IPS-18a (cell line): ENCODE data around the gene RSU1.
"Not testable (repeated sequence)": the region's sequence is repeated elsewhere in the genome, so short reads cannot be mapped to it uniquely, and the experiment has no call there.

Experiments used
- H3K27ac ChIP-seq: one replicate; pipeline ENCODE4 v1.5.1; 2013; ENCODE audit warnings: low read length
- H3K27me3 ChIP-seq: one replicate; pipeline ENCODE4 v1.6.1; 2013; ENCODE audit warnings: mild to moderate bottlenecking, low read length; ENCODE audit not compliant: control insufficient read depth, insufficient read depth
- H3K36me3 ChIP-seq: one replicate; pipeline ENCODE4 v1.6.1; 2013; ENCODE audit warnings: low read depth, low read length; ENCODE audit not compliant: control insufficient read depth
- H3K4me1 ChIP-seq: one replicate; pipeline ENCODE4 v1.6.1; 2013; ENCODE audit warnings: low read depth, low read length; ENCODE audit not compliant: control insufficient read depth
- H3K4me3 ChIP-seq: one replicate; pipeline ENCODE4 v1.5.1; 2013; ENCODE audit warnings: low read length
- H3K9ac ChIP-seq: one replicate; pipeline ENCODE4 v1.6.1; 2013; ENCODE audit warnings: mild to moderate bottlenecking, low read length, moderate library complexity
- H3K9me3 ChIP-seq: one replicate; pipeline ENCODE4 v1.6.1; 2013; ENCODE audit warnings: low read depth, low read length; ENCODE audit not compliant: control insufficient read depth

The RSU1 gene

DNA sequence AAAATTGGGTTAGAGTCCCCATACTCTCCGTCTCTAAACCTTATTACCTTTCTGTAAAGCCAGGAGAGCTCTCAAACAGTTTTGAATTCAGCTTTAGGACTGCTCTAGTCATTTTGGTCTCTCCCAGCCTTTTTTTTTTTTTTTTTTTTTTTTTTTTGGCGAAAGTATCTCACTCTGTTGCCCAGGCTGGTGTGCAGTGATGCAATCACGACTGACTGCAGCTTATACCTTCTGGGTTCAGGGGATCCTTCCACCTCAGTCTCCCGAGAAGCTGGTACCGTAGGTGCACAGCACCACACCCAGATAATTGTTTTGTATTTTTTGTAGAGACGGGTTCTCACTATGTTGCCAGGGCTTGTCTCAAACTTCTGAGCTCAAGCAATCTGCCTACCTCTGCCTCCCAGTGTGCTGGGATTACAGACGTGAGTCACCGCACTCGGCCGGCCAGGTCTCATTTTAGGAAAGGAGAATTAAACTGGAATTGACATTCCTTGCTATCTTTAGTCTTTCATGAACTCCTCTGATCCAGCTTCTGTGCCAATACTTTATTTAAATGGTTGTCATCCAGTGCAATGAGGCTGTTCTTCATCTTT is 31.4 kb upstream of the RSU1 start:
- Histone ChIP-seq H3K27me3 (no peaks in the 10 kb centered on the region), H3K4me1 (no peaks in the 10 kb centered on the region), H3K4me3 (no peak overlapping the region), H3K27ac (no peak overlapping the region), H3K36me3 (no peaks in the 10 kb centered on the region), H3K9me3 (no peaks in the 10 kb centered on the region), H3K9ac (no peak overlapping the region)

DNA sequence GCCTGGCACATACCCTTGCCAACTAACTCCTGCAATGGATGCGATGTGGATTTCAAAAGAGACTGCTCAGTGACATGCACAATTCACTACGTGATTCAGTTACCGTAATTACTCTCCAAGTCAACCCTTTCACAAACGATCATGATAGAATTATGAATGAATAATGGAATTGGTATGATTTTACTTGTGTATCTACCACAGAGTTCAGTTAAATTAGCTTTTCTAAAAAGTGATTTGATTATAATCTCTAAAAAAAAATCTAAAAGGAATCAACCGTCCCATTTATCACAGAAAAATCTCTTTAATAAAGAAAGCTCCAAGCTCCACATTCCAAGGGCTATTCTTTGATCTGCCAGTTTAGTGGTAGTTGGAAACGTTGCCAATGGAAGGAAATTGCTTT is 30.4 kb upstream of the RSU1 start:
- Histone ChIP-seq H3K4me3 (no peak overlapping the region), H3K27me3 (no peaks in the 10 kb centered on the region), H3K4me1 (no peaks in the 10 kb centered on the region), H3K9me3 (no peaks in the 10 kb centered on the region), H3K27ac (no peak overlapping the region), H3K36me3 (no peaks in the 10 kb centered on the region), H3K9ac (no peak overlapping the region)

GRCh38 chr10:16845248-16845647 is 28.0 kb upstream of the RSU1 start:
- no peaks in the 10 kb centered on the region for H3K9me3 ChIP-seq
- H3K4me1 ChIP-seq: no peaks in the 10 kb centered on the region
- H3K9ac ChIP-seq: no peak overlapping the region
- no peak overlapping the region for H3K4me3 ChIP-seq
- no peaks in the 10 kb centered on the region for H3K27me3 ChIP-seq
- H3K36me3 ChIP-seq: no peaks in the 10 kb centered on the region
- no peak overlapping the region for H3K27ac ChIP-seq

DNA sequence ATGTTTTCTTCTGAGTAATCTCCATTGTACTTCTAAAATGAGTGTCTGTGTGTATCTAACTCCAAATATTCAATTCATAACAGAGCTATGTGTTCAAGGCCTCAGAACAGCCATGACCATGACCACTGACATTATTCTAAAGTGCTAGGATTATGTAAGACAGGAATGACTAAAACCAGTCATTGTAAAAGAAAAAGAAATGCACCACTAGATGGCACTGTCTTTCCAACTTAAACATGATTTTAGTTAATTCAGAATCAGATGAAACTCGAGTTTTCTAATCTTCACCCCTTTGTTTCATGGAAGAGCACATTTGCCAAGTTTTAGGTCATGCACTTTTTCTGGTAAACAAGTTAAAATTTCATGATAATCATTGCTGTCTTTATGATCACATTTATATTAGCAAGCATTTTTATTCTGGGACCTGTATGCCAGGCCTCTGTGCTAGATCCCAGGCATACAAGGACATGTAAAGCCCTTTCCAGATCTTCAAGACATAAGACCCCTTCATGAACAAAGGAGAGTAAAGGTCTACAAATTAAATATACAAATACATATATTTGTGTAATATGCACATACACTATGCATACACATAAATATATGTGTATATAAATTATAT is 26.1 kb upstream of the RSU1 start:
- no peaks in the 10 kb centered on the region for H3K4me1 ChIP-seq
- no peaks in the 10 kb centered on the region for H3K9me3 ChIP-seq
- H3K9ac ChIP-seq: no peak overlapping the region
- no peaks in the 10 kb centered on the region for H3K36me3 ChIP-seq
- no peak overlapping the region for H3K27ac ChIP-seq
- H3K27me3 ChIP-seq: no peaks in the 10 kb centered on the region
- no peak overlapping the region for H3K4me3 ChIP-seq

DNA sequence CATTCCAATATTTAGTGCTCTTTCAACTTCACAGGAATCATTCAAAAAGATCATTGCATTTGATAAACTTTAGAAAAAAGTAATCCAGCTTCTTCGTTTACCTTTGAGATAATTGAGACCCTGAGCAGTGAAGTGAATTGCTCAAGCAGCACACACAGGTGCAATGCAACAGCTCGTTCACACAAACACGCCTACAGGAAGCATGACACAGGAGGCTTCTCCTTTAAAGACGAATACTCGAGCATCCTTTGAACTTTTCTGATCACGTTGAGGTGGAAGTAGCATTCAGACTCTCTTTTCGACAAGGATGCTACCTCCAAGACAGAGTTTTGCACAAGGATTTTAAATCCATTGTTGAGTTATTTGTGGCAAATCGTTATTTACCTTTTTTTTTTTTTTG is 18.0 kb upstream of the RSU1 start:
- Histone ChIP-seq H3K9ac (no peak overlapping the region), H3K27me3 (no peaks in the 10 kb centered on the region), H3K27ac (no peak overlapping the region), H3K4me3 (no peak overlapping the region), H3K36me3 (no peaks in the 10 kb centered on the region), H3K4me1 (no peaks in the 10 kb centered on the region), H3K9me3 (no peaks in the 10 kb centered on the region)

DNA sequence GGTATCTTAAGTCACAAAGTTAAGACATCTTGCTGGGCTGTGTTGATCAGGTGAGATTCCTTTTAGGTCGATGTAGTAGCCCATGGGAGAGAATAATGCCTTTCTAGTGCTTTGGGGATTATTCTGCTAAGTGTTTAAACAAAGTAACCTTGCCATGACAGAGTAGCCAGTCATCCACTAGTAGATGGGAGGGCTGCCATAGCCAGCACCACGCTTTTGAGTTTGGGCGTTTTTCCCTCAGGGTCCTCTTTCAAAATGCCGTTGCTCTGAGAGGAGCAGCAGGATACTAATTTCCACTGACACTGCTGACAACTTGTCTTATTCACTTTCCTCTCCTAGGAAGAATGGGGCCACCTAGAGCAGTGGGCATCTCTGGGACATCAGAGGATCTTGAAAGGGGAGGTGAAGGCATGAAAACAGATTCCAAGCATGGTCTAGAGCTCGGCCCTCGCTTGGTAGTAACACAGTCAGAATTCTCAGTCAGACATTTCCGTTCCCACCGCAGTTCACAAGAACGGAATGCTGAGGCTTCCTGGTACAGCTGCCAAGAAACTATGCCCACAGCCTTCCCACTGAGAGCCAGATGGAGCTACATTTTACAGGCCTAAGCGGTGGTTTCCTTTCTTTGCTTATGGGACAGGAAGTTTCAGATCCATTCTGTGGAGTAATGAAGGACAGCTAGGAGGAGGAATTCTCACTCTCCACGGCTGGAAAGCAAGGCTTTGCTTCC is 15.3 kb upstream of the RSU1 start:
- H3K4me1 ChIP-seq: peaks cover 3% of the 10 kb centered on the region
- H3K9ac ChIP-seq: no peak overlapping the region
- no peak overlapping the region for H3K4me3 ChIP-seq
- H3K9me3 ChIP-seq: no peaks in the 10 kb centered on the region
- no peaks in the 10 kb centered on the region for H3K36me3 ChIP-seq
- H3K27me3 ChIP-seq: no peaks in the 10 kb centered on the region
- no peak overlapping the region for H3K27ac ChIP-seq

GRCh38 chr10:16828701-16829175 is 11.5 kb upstream of the RSU1 start:
- Histone ChIP-seq H3K27ac (no peak overlapping the region), H3K9ac (no peak overlapping the region), H3K36me3 (no peaks in the 10 kb centered on the region), H3K27me3 (no peaks in the 10 kb centered on the region), H3K4me3 (no peak overlapping the region), H3K4me1 (peaks cover 3% of the 10 kb centered on the region), H3K9me3 (peaks cover 5% of the 10 kb centered on the region)

- Histone ChIP-seq H3K4me3 (no peak overlapping the region), H3K4me1 (peaks cover 3% of the 10 kb centered on the region), H3K36me3 (no peaks in the 10 kb centered on the region), H3K9me3 (peaks cover 8% of the 10 kb centered on the region), H3K27ac (no peak overlapping the region), H3K27me3 (no peaks in the 10 kb centered on the region), H3K9ac (no peak overlapping the region)
These were observed 10.9 kb upstream of the RSU1 start for GRCh38 chr10:16828114-16828568.

- H3K4me1 ChIP-seq, H3K9ac ChIP-seq, H3K4me3 ChIP-seq, H3K27ac ChIP-seq, H3K27me3 ChIP-seq, H3K36me3 ChIP-seq: not testable (repeated sequence)
- H3K9me3 ChIP-seq: peaks cover 15% of the 10 kb centered on the region
These were observed 10.2 kb upstream of the RSU1 start for GRCh38 chr10:16827474-16827873.

GRCh38 chr10:16822726-16823360 is 5.6 kb upstream of the RSU1 start:
- H3K4me3 ChIP-seq: no peak overlapping the region
- H3K27me3 ChIP-seq: peaks cover 8% of the 10 kb centered on the region
- peaks cover 21% of the 10 kb centered on the region for H3K9me3 ChIP-seq
- no peak overlapping the region for H3K9ac ChIP-seq
- H3K4me1 ChIP-seq: peaks cover under 1% of the 10 kb centered on the region
- H3K36me3 ChIP-seq: no peaks in the 10 kb centered on the region
- no peak overlapping the region for H3K27ac ChIP-seq

DNA sequence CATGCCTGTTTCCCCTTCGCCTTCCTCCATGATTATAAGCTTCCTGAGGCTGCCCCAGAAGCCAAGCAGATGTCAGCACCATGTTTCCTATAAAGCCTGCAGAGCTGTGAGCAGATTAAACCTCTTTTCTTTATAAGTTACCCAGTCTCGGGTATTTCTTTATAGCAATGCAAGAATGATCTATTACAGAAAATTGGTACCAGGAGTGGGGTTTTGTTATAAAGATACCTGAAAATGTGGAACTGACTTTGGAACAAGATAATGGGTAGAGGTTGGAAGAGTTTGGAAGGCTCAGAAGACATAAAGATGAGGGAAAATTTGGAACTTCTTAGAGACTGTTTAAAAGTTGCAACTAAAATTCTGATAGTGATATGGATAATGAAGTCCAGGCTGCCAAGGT is 4.8 kb upstream of the RSU1 start:
- Histone ChIP-seq H3K27me3 (peaks cover 8% of the 10 kb centered on the region), H3K36me3 (no peaks in the 10 kb centered on the region), H3K27ac (no peak overlapping the region), H3K9me3 (peaks cover 21% of the 10 kb centered on the region), H3K4me1 (no peaks in the 10 kb centered on the region), H3K4me3 (no peak overlapping the region), H3K9ac (no peak overlapping the region)
